Hindlimb muscle (tissue), 1 donor: ENCODE measurements around the gene SFMBT1. TPM values are rescaled to one million over a fixed set of nuclear protein-coding genes. Genes with fewer than 3 reads are reported as not detected.

Experiments used
- polyA plus RNA-seq: library from polyadenylated mRNA; unstranded; fragments of 120-200 nt; gene quantifications from one replicate; pipeline ENCODE4 v1.2.1, GENCODE V29; 2013; ENCODE audit not compliant: insufficient read length

The SFMBT1 gene
- polyA plus RNA-seq, 1 donor, result 7.4 TPM

Other genes starting within 250 kb of the SFMBT1 start
- gene ITIH4, start 215.4 kb downstream of the SFMBT1 start, polyA plus RNA-seq, result 38.3 TPM
- 203 TPM for gene MUSTN1, start 211.1 kb downstream of the SFMBT1 start, polyA plus RNA-seq
- gene STIMATE, start 148.5 kb downstream of the SFMBT1 start, polyA plus RNA-seq, result 7.5 TPM
- 10.7 TPM for gene RFT1, start 84.4 kb upstream of the SFMBT1 start, polyA plus RNA-seq
- 8.2 TPM for gene PRKCD, start 115.1 kb upstream of the SFMBT1 start, polyA plus RNA-seq
- gene TKT, start 209.9 kb upstream of the SFMBT1 start, polyA plus RNA-seq, result 34.3 TPM